Stimulated activated CD8-positive, alpha-beta memory T cell treated with anti-CD3 and anti-CD28 coated beads, Interleukin-4, amount 100 ng/mL, for 1 hour (primary cell): ENCODE measurements around the gene CD48.
"Not testable (repeated sequence)": the region's sequence is repeated elsewhere in the genome, so short reads cannot be mapped to it uniquely, and the experiment has no call there.

Experiments used
- DNase-seq, 2 donors: peaks; one replicate each; pipeline ENCODE4 v3.0.0-alpha.2; 2020; ENCODE audit warnings: low read depth in 2 of 2, low spot score in 1 of 2

Gene CD48

GRCh38 chr1:160741612-160742348, 30.2 kb upstream of the CD48 start:
- DNase-seq = no peak

- DNase-seq = no peak
These were observed 29.5 kb upstream of the CD48 start for GRCh38 chr1:160741092-160741501.

GRCh38 chr1:160740133-160740688, 28.6 kb upstream of the CD48 start:
- no peak for DNase-seq

- DNase-seq = peak in 1 of 2 donors; percentile 13
These were observed 27.5 kb upstream of the CD48 start, which contains the start of gene SLAMF7 for GRCh38 chr1:160739098-160739511. Gene SLAMF7 (plus strand): TSS chr1:160739247. CDS start chr1:160739302, 55 bp downstream.

GRCh38 chr1:160738271-160738670, 26.6 kb upstream of the CD48 start:
- DNase-seq = no peak

- no peak for DNase-seq
These were observed 22.7 kb upstream of the CD48 start for GRCh38 chr1:160734301-160734700.

GRCh38 chr1:160733898-160734297, 22.3 kb upstream of the CD48 start:
- DNase-seq = no peak

GRCh38 chr1:160731990-160732389, 20.4 kb upstream of the CD48 start:
- no peak for DNase-seq

- not testable (repeated sequence) for DNase-seq
These were observed 19.9 kb upstream of the CD48 start for GRCh38 chr1:160731564-160731963.

GRCh38 chr1:160727316-160727640, 15.7 kb upstream of the CD48 start:
- DNase-seq = no peak

GRCh38 chr1:160726498-160727315, 15.1 kb upstream of the CD48 start:
- DNase-seq = no peak

GRCh38 chr1:160726114-160726497, 14.5 kb upstream of the CD48 start:
- DNase-seq = no peak

- DNase-seq = no peak
These were observed 13.0 kb upstream of the CD48 start for GRCh38 chr1:160724465-160725242.

- DNase-seq = no peak
These were observed 11.7 kb upstream of the CD48 start for GRCh38 chr1:160723332-160723731.

- no peak for DNase-seq
These were observed 11.1 kb upstream of the CD48 start for GRCh38 chr1:160722726-160723125.

GRCh38 chr1:160721473-160721872, 9.9 kb upstream of the CD48 start:
- no peak for DNase-seq

GRCh38 chr1:160720356-160721085, 8.9 kb upstream of the CD48 start:
- no peak for DNase-seq

GRCh38 chr1:160718210-160718609, 6.6 kb upstream of the CD48 start:
- DNase-seq = no peak

GRCh38 chr1:160717306-160717705, 5.7 kb upstream of the CD48 start:
- DNase-seq = no peak

- DNase-seq = no peak
These were observed 4.4 kb upstream of the CD48 start for GRCh38 chr1:160716013-160716412.
